ENCODE measurements around the gene ST6GALNAC2.
A peak's percentile ranks its signal among the peaks of the same experiment; 100 is the strongest.

DNA sequence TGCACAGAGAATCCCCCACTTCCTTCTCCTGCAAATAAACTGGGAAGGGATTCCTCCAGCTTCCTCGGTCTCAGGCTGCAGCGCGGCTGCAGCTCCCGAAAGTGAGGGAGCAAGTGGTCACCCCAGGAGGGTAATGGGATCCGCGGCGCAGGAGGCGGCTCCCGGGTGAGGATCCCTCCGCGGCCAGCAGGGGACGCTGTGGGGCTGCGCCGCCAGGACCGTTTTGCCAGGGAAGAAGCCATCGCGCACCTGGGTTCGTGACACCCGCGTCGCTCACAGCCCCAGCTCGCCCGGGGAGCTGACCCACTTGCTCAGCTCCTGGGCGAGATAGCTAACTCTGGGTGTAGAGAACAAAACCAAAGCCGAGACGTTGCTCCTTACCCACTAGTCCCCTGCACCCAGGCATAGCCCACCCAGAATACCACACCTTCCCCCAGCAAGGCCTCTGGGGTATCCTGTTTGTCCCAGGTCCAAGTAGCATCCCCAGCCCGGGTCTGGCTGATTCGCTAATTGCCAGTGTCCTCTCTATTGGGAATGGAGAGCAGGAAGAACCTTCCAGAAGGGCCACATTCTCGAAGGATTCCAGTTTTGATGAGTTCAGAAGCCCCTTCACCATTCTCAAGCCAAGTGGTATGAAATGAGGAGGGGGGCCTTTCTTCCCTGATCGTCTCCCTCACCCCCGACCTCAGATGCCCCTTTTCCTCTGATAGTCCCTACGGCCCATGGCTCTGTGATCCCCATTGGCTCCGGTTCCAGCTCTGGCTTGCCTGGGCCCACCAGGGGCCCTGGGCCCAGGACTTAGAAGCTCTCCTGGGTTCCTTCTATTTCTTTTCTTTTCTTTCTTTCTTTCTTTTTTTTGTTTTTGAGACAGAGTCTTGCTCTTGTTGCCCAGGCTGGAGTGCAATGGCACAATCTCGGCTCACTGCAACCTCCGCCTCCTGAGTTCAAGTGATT lies 62.3 kb downstream of the ST6GALNAC2 start:
- TF ChIP-seq, protein P1, sequence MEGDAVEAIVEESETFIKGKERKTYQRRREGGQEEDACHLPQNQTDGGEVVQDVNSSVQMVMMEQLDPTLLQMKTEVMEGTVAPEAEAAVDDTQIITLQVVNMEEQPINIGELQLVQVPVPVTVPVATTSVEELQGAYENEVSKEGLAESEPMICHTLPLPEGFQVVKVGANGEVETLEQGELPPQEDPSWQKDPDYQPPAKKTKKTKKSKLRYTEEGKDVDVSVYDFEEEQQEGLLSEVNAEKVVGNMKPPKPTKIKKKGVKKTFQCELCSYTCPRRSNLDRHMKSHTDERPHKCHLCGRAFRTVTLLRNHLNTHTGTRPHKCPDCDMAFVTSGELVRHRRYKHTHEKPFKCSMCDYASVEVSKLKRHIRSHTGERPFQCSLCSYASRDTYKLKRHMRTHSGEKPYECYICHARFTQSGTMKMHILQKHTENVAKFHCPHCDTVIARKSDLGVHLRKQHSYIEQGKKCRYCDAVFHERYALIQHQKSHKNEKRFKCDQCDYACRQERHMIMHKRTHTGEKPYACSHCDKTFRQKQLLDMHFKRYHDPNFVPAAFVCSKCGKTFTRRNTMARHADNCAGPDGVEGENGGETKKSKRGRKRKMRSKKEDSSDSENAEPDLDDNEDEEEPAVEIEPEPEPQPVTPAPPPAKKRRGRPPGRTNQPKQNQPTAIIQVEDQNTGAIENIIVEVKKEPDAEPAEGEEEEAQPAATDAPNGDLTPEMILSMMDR (tag by site-specific recombination; IDR thresholded peaks at IDR 0.05) = peak; percentile 98
- TF ChIP-seq ZNF341 (tag by site-specific recombination; IDR thresholded peaks at IDR 0.05; ENCODE audit: low read depth) = no peak
